HG03060 (cell line): ENCODE results near the gene ADCYAP1R1.

ENCODE experiments used
- ATAC-seq: cut with Tn5 transposase; IDR thresholded peaks from one replicate; pipeline ENCODE4 v1.9.1; 2021; ENCODE audit warnings: low read depth, moderate number of reproducible peaks; ENCODE audit not compliant: unreplicated experiment

Gene ADCYAP1R1

GRCh38 chr7:31033674-31034300, 18.3 kb upstream of the ADCYAP1R1 start:
- ATAC-seq, result no peak

DNA sequence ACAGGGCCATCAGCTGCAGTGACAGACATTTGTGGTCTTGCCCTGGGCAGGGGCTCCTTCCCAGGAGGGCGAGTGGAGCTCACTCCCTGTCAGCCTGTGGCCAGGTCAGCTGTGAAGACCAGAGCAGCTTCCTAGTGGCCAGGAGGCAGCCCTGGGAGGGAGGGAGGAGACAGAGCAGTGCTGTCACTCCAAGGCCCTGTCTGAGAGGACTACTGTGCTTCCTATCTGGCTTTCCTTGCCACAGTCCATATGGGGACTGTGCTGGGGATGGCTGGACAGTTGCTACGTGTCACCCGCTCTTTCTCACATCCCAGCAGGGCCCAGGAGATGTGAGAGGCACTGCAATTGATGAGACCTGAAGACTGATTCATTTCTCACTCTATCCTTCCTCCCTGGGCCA, 15.2 kb upstream of the ADCYAP1R1 start:
- ATAC-seq, result no peak

- no peak for ATAC-seq
These were observed 9.0 kb upstream of the ADCYAP1R1 start for GRCh38 chr7:31043051-31043471.

- ATAC-seq, result no peak
These were observed 7.6 kb upstream of the ADCYAP1R1 start for GRCh38 chr7:31044529-31044928.

- ATAC-seq, result no peak
These were observed 5.4 kb upstream of the ADCYAP1R1 start for GRCh38 chr7:31046723-31047122.

- no peak for ATAC-seq
These were observed 4.6 kb upstream of the ADCYAP1R1 start for GRCh38 chr7:31047313-31048146.

GRCh38 chr7:31049005-31049765, 2.9 kb upstream of the ADCYAP1R1 start:
- ATAC-seq, result no peak

GRCh38 chr7:31052487-31052840, 356 bp downstream of the ADCYAP1R1 start:
- ATAC-seq, result no peak

GRCh38 chr7:31052841-31053601, 913 bp downstream of the ADCYAP1R1 start:
- no peak for ATAC-seq

DNA sequence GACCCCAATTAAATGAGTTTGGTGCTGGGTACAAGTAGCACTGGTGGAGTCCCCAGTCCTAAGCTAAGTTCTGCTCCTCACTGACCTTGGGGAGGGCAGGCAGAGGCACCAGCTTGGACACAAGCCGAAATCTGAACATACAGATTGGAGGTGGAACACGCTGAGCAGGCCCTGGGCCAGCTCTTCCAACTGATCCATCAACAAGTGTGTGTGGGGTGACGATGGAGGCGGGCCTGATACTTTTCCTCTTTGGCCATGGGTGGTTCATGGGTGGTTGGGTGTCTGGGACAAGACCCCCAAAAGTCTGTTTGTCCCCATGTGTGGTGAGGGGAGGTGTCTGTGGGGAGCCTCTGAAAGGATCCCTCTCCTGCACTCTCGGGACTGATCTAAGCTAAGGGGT, 1.9 kb downstream of the ADCYAP1R1 start:
- ATAC-seq, result no peak

DNA sequence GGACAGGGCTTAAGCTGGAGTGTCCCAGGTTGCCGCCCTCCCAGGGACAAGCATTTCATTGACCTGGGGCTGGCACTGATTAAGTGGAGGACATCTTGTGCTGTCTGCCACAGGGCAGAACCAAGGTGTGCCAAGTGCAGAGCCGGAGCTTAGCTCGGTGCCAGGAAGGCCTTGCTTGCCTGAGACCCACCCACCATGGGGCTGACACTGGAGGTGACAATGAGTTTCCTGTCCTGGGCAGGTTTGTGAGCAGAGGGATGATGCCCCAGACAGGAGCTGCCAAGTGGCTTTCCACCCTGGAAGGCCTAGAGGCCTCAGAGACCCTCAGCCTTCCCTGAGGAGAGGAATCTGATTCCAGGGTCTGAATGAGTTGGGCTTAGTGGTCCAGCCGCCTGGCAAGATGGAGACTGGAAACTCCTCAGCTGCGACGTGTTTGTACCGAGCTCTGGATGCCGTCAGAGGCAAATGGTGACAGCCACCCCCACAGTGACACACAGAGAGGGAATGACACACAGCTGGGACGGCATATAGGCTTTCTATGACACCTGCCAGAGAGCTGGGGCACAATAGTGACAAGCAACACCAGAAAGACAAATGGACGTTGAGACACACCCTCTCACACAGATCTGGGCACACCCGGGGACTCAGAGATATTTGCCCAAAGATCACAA, 2.6 kb downstream of the ADCYAP1R1 start:
- no peak for ATAC-seq

GRCh38 chr7:31055471-31055870, 3.4 kb downstream of the ADCYAP1R1 start:
- no peak for ATAC-seq

DNA sequence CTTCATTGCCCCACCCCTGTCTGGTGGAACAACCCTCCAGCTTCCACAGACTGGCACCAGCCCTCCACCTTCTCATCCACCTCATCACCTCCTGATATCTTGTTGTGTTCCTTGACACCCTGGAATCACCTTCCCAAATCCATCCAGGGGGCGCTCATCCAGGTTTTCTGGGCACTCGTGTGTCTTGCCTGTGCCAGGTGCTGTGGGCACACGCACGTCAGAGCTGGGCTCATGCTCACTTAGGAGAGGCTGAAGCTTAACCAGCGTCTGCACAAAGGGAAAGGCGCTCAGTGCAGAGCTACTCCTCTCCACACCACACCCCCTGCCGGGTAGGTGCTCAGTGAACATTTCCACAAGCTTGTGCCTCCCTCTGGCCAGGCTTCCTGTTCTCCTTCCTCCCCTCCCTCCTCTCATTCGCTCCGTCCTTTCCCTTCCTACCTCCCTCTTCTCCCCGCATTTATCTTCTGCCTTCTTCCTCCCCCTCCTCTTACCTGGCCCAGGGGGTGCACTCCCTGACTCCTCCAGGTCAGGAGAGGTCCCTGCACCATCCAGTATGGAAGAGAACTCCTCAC, 4.8 kb downstream of the ADCYAP1R1 start:
- no peak for ATAC-seq

DNA sequence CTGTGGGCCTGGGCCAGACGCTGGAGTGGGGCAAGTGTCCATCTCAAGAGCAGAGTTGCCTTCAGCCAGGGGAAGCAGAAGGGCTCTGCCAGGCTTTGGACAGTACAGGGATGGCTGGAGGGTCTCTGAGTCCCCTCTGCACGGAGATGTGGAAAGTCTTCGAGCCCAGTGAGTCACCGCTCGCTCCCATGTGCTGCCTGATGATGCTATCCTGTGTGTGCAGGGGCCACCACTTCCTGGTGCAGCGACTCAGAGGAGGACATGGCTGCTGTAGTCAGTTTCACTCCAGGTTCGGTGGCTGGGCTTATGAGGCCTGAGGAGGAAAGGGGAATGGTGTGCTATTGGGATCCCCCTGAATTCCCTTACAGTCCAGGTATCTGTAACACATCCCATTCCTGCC, 6.0 kb downstream of the ADCYAP1R1 start:
- ATAC-seq, result no peak

DNA sequence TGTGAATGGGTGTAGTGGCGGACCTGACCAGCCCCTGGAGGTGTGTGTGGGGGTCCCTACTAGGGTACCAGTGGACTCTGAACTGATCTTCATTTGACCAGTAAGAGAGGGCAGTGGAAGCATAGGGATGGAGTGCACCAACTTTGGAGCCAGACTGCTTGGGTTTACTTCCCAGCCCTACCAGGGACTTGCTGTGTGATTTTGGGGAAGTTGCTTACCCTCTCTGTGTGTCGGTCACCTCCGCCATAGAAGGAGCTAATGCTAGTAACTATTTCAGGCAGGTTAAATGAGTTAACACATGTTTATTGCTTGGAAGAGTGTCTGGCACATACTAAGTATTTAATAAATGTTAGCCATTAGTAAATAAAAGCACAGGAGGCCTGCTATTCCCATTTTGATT, 6.6 kb downstream of the ADCYAP1R1 start:
- ATAC-seq, result no peak

GRCh38 chr7:31059551-31059950, 7.4 kb downstream of the ADCYAP1R1 start:
- ATAC-seq, result no peak

- ATAC-seq, result no peak
These were observed 9.1 kb downstream of the ADCYAP1R1 start for GRCh38 chr7:31061185-31061584.

GRCh38 chr7:31062746-31063435, 10.8 kb downstream of the ADCYAP1R1 start:
- no peak for ATAC-seq

DNA sequence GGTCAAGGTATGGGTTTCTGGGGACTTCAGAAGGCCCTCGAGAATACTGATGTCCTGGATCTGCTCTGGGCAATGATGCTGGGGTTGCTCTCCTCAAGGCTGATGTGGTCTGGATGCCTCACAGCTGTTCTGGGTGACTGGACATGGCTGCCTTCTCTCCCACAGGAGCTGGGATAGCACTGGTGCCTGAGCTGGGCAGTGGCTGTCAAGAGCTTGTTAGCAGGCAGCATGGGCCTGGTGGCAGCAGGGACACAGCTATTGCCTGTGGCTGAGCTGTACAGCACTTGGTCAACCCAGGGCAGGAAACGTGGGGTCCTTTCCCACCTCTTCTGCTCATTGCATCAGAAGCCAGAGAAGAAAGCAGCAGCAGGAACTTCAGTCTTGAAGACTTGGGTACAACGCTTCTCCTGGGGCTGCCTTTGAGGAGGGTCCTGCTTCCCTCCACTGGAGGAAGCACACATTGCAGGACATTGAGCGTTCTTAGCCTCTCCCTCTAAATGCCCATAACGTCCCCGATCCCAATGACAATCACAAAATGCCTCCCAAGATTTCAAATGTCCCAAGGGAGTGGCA, 13.0 kb downstream of the ADCYAP1R1 start:
- no peak for ATAC-seq
